ENCODE results near the gene CSF3R. TPM values are rescaled to one million over a fixed set of nuclear protein-coding genes. Genes with fewer than 3 reads are reported as not detected.

The CSF3R gene
- total RNA-seq: not detected in 2 replicates

DNA sequence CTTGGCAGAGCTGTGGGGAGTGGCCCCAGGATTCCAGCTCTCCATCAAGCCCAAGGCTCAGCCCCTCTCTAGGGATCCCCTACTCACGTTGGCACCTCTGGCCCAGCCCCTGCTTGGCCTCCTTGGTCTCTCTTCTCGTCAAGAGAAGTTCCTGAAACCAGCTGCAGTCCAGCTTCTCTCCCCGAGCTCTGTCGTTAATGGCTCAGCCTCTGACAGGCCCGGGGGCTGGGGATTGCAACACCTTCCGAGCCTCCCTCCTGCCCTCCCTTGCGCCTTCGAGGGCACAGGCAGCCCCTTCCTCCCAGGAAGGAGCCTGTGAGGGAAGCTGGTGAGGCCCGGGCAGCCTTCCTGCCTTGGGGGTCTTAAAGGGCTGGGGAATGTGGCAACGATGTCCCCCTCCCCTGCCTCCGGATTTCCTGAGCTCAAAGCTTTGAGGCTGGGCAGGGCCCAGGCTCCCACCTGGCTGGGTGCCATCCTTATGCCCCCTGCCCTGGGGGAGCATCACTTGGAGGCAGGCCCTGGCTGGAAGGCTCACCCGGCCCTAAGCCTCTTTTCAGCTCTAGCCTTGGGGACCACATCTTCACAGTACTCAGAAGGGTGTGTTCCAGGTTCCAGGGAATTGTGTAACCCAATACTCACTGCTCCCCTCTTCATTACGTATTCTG, at the start of gene CSF3R:
Gene CSF3R, minus strand, starts transcription at position 190 of the 665 bp plus-strand sequence. CDS start 3,417 bp downstream, outside the sequence.

DNA sequence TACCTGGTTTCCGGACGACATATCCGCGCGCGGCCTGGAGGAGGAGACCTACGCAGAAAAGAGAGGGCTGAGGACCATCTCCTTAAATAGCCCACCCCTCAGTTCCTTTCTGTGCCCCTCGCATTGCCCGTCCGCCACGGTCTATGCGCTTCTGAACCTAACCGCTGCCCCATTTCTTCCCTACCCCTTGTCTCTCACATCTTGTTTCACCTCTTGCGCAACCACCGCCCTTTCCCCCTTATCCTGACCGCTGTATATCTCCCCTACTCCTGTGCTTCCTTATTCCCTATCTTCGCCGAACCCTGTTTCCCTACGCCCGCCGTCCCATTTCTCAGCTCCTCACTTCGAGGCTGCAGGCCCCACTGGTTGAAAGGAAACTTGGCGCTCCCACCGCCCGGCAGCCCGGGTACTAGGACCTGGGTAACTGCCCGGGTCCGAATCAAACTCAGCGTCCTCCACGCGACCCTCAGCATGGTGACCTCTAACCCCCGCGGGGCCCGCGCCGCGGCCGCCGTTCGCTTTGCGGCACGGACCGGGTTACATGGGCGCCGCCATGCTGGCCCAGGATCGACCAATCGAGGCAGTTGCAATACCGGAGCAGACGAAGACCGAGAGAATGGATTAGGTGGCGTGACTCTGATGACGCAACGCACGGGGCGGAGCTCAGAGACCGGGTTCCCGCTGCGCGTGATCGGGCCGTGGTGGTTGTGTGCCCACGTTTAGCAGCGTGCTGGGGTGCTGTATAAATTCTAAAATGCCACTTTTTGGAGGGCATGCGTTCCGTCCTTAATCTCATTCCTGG, 18.7 kb downstream of the CSF3R start, which contains the start of gene MRPS15:
Gene MRPS15, minus strand, starts transcription at position 582 of the 802 bp plus-strand sequence. Its CDS starts 109 bp downstream, at position 473.

DNA sequence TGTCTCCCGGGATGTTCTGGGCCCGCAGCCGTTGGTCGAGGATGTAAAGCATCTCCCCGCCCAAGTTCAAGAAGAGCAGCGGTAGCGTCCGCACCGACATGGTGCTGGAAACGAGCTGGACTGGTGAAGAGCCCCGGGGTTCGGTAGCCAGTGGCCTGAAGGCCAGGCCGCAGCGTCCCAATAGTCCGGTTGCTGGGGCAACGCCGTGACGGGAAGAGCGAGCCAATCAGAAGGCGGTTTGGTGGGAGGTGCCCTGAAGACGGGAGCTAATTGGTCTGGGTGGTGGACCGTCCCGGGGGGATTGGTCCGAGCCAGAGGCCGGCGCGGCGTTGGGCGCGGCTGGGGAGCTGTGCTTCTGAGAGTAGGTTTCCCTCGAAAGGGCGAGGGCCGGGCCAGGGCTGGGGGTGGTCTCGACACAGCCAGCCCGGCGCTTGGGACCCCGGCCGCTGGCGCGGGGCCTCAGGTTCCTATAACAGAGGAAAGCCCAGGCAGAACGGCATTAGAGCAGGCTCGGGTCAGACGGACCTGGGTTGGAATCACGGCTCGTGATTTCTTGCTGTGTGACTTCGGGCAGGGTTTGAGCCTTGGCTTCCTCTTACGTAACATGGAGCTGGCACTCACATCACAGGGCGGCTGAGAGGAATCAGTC, 32.3 kb downstream of the CSF3R start, which contains the start of gene OSCP1:
Gene OSCP1, minus strand, starts transcription at position 182 of the 649 bp plus-strand sequence. Its CDS starts 82 bp downstream, at position 100.

Other genes with a start within 250 kb of the CSF3R start
- 2.4 and 3.2 TPM in 2 replicates for gene SH3D21, start 176.5 kb downstream of the CSF3R start, total RNA-seq
- 418 and 423 TPM in 2 replicates for gene EVA1B, start 159.3 kb downstream of the CSF3R start, total RNA-seq
- 11.7 and 21.9 TPM in 2 replicates for gene STK40, start 97.0 kb downstream of the CSF3R start, total RNA-seq
- gene LSM10, start 85.0 kb downstream of the CSF3R start, total RNA-seq: 33.2 and 38.2 TPM in 2 replicates
- gene OSCP1, start 32.5 kb downstream of the CSF3R start, total RNA-seq: 6.8 and 9.2 TPM in 2 replicates
- gene MRPS15, start 18.5 kb downstream of the CSF3R start, total RNA-seq: 82.3 and 109 TPM in 2 replicates

All from pericardium fibroblast (primary cell).